Measurements from ENCODE around the gene HLF. TPM values are rescaled to one million over a fixed set of nuclear protein-coding genes. Genes with fewer than 3 reads are reported as not detected.
A peak's percentile ranks its signal among the peaks of the same experiment; 100 is the strongest.

Gene HLF
- total RNA-seq, 1 donor from 2014 or later: 33.7 TPM

DNA sequence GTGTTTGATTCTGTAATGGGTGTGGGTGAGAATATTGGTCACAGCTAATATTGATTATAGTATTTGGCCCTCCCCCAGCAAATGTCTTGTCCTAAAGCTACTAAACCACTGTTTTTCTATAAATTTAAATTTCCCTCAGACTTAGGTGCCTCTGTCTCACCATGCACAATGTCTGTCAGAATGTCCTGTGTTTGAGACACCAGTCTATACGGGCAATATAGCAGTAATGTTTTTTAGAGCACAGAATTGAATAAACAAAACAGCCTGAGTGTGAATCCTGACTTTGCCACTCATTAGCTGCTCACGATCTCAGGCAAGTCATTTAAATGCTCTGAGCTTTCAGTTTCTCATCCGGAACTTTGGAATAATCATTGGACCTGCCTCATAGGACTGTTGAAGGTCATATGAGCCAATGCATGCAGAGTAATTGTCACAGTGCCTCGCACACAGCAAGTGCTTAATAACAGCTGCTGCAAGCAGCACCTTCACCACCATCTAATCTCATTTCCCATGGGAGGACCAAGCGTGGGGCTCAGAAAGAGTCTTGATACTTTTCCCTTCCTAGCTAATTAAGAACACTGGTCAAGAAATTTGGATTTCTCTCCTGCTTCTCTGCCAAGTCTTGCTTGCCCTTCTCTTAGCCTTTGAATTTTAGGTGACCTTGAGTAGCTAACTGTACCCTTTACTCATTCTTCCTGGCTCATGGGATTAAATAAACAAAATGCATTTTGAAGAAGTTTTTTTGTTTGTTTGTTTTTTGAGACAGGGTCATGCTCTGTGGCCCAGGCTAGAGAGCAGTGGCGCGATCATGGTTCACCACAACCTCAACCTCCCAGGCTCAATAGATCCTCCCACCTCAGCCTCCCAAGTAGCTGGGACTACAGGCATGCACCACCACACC, 9.8 kb downstream of the HLF start:
- no peak for DNase-seq (ENCODE audit: low spot score)

DNA sequence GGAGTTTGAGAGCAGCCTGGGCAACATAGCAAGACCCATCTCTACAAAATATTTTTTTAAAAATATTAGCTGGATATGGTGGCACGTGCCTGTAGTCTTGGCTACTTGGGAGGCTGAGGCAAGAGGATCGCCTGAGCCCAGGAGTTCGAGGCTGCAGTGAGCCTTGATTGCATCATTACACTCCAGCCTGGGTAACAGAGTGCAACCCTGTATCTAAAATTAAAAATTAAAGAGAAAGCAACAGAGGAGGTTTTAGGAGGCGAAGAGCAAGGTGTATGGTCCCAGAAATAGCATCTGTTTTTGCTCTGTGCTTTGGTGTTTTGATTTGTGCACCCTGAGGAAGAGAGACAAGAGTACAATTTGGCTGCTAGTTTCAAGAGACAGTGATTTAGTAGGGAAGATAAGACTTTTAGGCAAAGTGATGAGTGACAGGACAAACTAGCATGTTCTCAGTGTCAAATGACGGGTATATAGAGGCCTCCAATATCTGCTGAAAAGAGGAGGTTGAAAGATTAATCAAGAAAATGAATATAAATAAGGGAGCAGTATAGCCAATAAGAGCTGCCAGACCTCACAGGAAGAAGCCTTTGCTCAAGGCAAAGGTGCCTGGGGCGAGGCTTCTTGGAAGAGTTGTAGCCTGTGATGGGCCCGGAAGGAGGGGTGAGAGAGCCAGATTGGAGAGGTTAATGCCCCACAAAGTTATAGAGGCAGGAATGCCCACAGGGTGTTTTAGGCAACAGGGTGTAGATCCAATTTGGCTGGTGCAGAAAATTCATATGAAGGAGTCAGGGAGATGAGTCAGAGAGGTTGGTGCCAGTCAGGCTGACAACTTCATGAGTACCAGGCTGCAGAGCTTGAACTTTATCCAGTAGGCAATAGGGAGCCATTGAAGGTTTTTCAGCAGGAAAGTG, 11.4 kb downstream of the HLF start:
- no peak for DNase-seq (ENCODE audit: low spot score)

DNA sequence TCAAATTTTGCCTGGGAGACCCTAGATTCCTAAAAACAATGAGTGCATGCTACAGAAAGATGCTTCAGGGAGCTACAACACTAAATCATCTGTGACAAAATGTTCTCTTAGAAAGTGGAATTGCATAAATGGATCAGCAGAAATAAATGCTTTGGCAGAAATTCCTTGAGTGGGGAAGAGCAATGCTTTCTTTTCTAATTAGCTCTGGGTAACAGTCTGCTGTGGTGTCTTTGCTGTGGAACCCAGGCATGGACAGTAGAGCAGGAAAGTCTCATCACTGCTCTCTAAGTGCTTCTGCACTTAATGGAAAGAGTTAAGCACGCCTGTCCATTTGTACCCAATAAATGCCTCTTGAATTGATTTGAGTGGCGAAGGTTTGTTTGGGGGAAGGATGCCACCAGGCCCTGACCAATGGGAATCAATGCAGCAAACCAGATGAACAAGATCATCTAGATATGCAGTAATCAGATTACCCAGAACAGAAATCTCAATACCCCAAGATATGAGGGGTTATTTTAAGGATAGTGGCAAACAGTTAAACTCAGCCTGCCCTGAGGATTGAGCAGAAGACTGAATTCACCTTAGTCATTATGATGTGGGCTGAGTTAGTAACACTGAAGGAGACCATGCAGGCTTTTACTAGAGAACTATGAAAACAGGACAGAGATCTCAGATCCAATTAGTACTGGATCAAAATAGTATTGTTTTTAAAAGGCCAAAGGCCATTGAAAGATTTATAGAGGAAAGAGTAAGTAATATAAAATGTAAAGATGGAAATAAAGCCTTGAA, 13.6 kb downstream of the HLF start:
- DNase-seq (ENCODE audit: low spot score): no peak

DNA sequence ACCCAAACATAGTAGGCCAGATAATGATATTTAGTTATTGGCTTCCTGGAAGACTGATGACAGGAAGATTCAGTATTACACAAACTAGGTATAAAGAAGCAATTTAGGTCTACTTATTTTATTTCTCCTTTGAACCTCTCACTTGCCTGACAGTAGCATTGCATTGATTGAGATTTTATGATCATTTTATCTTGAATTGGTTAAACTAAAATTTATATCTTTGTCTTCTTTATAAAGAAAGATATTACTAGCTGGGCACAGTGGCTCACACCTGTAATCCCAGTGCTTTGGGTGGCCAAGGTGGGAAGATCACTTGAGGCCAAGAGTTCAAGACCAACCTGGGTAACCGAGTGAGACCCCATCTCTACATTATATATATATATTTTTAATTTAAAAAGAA, 14.4 kb downstream of the HLF start:
- DNase-seq (ENCODE audit: low spot score): no peak

DNA sequence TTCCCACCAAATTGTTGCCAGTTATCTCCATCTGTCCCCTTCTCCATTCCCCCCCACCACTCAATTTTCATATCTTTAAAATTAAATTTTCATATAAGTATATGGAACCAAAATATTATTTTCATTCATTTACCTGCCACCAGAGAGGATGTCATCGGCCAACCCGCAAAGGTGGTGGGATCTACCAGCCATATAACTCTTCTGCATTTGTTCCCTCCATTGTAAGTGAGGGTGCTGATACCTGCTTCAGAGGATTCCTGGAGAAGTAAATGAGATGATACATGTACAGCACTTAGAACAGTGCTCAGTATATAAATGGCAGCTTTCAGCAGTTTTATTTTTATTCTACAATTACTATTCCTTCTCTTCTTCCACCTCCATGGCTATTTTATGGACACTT, 15.0 kb downstream of the HLF start:
- DNase-seq (ENCODE audit: low spot score): no peak

DNA sequence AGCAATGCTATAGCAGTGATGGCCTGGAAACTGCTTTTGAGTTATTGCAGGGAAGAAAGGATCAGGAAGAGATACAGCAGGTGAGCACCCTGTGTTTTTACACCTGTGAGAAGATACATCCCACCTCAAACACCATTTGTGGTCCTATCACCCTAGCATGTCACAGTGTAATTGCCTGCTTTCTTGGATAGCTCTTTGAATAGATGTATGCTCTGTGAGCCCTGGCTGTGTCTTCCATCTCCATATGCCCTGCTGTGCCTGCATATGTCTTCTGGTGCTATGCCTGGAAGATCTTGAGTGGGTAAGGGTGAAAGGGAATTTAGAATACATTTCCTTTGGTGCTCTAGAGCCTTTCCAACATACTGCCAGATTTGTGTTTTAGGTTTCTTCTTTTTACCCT, 15.5 kb downstream of the HLF start:
- DNase-seq (ENCODE audit: low spot score): no peak

DNA sequence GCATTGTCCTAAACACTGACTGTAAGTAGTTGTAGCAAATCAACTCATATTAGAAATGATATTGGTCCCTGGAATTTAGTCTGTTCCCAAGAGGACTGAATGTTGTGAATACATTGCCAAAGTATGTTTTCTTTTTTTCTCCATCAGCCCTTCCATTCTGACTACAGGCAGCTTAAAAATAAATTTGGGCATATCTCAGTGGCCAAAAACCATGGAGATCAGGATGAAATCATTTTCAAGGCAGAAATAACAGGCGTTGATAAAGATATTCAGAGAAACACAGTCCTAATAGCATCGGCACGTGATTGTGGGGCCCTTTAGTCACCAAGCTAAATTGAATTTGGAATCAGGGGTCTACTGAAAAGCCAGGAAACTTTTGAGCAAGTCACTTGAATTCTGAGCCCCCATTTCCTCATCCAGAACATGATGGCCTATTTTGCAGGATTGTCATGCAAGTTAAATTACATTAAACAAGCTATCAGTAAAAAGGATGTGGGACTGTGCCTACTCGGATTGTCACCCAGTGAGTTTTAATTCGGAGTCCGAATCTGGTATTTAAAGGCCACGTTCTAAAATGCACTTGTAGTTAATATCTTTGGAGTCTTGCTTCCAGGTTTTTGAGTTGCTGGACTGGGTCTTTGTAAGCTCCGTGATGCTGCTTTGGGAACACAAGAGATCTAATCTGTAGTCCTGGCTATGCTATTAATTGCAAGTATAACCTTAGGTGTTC, 17.1 kb downstream of the HLF start:
- no peak for DNase-seq (ENCODE audit: low spot score)

DNA sequence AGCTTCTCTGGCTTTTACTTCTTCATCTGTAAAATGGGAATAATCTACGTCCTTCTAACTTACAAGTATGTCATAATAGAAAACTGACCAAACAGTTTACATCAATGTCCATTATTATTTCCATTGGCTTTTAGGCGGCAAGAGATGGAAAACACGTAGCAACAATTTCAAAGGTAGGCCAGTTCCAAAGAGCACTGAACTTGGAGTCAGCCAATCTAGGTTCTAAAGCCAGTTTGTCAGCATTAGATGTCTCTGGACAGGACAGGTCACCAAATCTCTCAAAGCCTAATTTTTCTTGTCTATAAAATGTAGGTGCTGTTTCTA, 17.6 kb downstream of the HLF start:
- no peak for DNase-seq (ENCODE audit: low spot score)

DNA sequence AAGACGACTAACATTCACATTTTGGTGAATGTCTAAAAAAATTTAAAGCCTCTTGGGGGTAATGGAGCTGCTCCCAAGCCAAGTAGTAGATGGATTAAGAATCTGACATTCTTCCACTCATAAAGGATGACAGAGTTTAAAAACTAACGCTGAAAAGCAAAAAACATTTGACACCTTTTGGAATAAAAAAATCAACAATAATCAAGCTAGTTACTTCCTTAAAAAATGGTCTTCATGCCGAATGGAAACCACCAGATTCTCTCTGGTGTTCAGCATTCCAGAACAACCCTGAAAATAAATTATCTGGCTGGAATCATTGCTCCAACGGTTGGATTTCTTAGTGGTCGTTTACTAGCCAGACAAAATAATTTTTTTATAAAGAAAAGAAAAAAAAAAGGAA, 18.0 kb downstream of the HLF start:
- DNase-seq (ENCODE audit: low spot score): no peak

DNA sequence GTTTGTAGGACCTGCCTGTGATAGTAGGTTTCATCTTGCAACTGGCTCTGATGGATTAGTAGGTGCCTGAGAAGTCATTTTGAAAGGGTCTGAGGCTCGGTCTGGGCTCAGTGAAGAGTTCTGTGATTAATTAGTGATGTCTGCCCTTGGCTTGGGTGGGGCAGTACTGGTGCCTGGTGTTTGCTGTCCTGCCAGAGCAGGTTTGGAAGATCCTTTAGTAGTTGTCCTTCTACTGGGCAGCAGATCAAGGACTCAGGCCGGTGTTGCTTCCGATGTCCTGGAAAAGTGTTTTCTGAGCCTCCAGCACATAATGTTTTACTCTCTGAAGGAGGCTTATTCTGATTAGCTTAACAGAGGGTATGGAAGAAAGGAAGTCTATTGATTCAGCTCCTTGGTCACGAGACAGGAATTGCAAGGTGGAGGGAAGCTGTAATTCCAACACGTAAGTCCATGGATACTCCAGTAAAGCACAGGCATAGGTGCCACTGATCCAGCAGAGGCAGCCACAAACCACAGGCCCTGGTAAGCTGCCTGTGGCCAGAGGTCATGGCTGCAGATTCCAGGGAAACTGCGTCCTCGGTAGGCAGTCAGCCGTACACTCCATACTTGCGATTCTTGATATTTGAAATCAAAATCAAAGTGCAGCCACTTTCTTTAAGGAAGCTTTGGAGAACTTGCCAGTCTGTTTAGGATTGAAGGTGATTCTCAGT, 18.7 kb downstream of the HLF start:
- no peak for DNase-seq (ENCODE audit: low spot score)

DNA sequence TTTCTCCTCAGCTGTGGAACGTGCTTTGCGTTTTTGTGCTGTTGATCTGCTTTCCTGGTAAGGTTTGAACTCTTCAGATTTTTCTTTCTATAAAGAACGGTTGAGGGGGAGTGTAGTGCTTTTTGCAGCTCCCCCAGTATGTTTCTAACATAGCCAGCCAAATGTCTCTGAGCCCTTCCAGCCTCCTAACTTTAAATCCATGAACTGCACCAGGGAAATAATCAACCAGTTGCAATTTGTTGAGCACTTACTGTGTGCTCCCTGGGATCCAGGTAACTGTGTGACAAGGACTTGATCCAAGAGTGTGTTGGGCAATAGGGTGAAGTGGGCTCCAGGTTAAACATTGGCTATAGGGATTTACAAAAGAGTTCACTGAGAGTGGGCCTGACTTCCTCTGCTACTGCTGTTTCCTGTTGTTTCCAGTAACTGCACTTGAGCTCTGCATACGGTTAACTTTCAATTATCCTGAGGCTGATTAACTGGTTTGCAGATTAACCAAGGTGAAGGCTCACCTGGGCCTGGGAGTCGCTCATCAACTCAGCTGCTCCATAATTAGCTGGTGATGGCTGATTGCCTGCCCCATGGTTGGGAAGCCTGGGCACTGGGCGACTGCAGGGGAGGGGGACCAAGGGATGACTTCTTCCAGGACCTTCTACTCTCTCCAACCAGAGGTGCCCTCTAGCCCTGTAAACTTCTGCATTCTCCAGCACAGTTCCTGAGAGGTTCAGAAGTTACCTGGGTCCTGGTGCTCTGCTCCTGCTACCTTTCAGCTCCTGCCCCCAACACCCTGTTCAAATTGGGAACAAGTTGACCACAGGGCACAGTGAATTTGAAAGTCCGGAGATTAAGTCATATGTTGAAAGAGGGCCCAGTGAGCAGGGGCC, 19.5 kb downstream of the HLF start:
- no peak for DNase-seq (ENCODE audit: low spot score)

DNA sequence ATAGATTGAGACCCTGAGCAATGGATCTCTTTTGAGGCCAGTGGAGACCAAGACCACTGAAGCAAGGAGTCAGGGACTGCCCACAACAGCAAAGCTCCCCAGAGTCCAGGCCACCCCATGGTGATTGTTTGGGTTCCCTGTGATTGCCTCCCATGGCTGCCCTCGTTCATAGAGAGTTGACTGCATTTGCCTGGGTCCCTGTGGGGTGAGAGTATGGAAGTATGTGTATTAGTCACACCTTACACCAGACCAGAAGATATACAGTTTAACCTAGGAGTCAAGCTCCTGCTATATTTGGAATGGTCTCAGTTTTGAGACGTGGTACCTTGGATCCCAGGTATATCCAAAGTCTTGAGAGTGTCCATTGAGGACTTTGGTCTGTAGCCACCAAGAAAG, 20.2 kb downstream of the HLF start:
- DNase-seq (ENCODE audit: low spot score): no peak

DNA sequence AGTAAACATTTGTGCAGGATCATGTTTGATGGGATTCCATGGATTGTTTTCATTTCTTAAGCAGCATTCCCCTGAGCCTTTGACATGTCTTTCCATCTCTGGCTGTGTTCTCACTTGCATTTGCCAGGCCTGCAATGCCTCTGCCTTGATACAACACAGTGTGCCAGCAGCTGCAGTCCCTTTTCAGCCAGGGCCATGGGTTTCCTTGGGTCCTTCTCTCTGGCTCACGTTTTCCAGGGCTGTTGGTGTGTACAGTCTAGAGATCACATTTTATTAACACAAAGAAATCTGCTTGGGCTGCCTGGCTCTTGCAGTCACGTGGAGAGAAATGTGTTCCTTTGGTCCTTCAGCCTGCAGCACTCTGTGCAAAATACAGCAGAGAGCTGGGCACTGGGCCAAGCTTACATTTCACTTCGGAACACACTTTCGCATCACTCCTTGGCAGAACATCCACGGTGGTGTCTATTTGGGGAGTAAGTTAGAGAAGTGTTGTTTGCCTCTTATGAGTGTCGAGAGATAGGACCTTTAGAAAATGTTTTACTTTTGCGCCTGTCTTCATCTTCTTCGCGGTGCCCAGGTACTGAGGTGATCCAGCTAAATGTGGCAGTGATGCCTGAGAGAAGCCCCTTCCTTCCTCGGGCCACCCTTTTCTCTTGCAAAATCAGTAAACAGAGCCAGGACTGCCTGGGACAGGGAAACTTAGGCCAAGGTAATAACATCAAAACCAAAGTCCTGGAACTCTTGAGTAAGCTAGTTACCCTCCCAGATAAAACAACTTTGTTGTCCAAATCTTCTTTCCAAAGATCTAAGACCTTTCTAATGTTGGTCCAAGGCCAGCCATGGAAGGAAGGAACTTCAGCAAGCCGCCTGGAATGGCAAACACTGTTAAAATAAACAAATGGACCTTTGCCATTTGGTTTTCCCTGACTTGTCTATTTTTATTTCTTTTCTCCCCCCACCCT, 20.9 kb downstream of the HLF start:
- DNase-seq (ENCODE audit: low spot score): peak; percentile 91

DNA sequence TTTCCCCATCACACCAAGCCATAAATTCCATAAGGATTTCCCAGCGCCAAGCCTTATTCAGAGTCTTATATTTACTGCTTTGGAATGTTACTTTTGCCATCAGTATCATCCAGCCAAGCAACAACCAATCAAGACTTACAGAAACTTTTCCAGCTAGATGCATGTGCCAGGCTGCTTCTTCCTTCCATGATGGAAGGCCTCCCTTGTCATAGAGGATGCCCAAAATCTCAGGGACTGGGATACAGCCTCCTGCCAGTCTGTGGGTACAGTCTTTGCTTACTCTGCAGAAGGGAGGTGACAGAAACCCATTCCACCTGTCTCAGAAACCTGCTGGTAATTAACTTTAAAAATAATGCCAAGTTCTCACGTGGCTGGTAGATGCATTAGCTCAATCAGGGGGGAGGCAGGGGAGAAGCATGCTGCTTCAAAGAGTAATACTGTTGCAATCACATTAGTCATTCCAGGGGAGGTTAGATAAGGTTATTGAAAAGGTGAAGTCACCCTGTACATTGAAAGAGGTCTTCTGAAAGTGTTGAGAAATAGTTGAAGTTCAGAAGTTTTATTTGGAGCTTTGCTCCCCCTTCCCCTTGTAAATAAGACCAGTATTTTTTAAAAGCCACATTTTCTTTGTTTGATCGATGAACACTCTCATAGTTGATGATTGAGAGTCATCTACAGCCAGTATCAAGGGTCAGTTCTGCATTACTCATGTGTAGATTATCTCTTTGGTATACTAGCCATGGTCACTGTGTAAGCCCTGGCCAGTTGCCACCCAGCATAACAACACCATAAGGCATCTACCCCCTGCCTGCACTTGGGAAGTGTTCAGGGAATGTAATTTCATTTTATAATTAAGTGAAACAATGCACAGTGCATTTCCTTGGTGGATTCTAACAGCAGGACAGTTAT, 22.2 kb downstream of the HLF start:
- no peak for DNase-seq (ENCODE audit: low spot score)

DNA sequence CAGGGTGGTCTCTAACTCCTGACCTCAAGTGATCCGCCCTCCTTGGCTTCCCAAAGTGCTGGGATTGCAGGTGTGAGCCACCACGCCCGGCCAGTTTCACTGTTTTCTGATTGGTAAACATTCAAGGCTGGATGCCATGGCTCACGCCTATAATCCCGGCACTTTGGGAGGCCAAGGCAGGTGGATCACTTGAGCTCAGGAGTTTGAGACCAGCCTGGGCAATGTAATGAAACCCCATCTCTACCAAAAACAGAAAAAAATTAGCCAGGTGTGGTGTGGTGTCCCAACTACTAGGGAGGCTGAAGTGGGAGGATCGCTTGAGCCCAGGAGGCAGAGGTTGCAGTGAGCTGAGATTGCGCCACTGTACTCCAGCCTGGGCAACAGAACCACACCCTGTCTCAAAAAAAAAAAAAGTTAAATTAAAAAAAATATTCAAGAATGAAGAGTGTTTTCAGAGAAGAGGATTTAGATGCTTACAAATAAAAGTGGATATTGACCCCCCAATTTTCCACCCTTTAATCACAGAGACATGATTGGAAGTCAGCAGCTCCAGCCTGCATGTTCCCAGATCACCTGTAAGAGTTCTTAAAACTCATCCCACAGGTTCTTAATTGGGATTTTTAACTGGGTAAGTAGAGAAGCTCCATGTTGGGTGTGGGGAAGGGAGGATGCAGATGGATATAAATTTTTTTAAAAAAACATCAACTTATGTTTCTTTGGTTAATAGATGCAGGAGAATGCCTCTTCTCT, 23.8 kb downstream of the HLF start:
- DNase-seq (ENCODE audit: low spot score): no peak

DNA sequence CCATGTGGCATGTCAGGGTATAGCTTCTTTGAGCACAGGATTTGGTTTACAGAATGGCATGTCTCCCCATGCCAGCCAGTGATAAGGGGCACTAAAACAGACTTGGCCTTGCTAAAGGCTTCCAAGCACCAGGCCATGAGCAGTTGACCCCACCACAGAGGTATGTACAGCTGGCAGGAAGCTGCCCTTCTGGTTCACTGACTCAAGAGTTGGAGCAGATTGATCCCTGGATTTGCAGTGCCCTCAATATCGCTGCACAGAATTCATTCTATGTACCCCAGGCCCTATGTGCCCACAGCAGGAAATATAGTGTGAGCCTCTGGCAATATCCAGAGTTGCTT, 24.3 kb downstream of the HLF start:
- no peak for DNase-seq (ENCODE audit: low spot score)

DNA sequence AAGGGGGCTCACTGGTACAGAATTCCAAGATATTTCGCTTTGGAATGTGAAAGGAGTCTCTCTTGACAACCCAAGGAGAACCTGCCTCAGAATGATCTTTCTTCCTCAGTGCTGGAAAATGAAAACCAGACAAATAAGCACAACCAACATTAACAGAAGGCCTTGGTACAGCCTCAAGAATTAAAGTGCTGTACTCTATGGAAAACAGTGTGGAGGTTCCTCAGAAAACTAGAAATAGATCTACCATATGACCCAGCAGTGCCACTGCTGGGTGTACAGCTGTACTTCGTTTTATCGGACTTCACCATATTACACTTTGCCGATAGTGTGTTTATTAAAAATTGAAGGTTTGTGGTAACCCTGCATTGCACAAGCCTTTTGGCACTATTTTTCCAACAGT, 25.2 kb downstream of the HLF start:
- DNase-seq (ENCODE audit: low spot score): no peak

Data from umbilical cord (tissue), 2 donors.